Tibial nerve (tissue), 4 donors: Measurements from ENCODE around the gene HLA-DMB. TPM values are rescaled to one million over a fixed set of nuclear protein-coding genes. Genes with fewer than 3 reads are reported as not detected.

Experiments used
- DNase-seq, 2 donors: peaks; one replicate each; pipeline ENCODE4 v3.0.0-alpha.2; 2019; ENCODE audit warnings: low spot score in 2 of 2
- H3K27ac ChIP-seq, 4 donors: fragments of 200-600 bp; sonication (generic) in 3 of 4; one replicate each; pipeline ENCODE4 v1.5.1; 2017 to 2019; ENCODE audit warnings: mild to moderate bottlenecking in 1 of 4
- H3K27me3 ChIP-seq, 2 donors: fragments of 200-600 bp; sonication (generic) in 1 of 2; one replicate each; pipeline versions ENCODE4 v1.5.1 to v1.6.0; 2017 to 2019
- H3K36me3 ChIP-seq, 3 donors: fragments of 200-600 bp; sonication (generic); one replicate each; pipeline ENCODE4 v1.5.1; 2018 to 2019
- H3K4me1 ChIP-seq, 4 donors: fragments of 200-600 bp; sonication (generic) in 3 of 4; one replicate each; pipeline ENCODE4 v1.5.1; 2017 to 2019
- H3K4me3 ChIP-seq, 4 donors: fragments of 200-600 bp; sonication (generic) in 3 of 4; one replicate each; pipeline ENCODE4 v1.5.1; 2017 to 2019; ENCODE audit warnings: mild to moderate bottlenecking in 1 of 4, moderate library complexity in 1 of 4
- H3K9me3 ChIP-seq, 4 donors: fragments of 200-600 bp; sonication (generic) in 3 of 4; one replicate each; pipeline ENCODE4 v1.5.1; 2017 to 2019
- CTCF ChIP-seq, 5 experiments: fragments of 200-600 bp in 3 of 5; fragments of 450-650 bp in 2 of 5; sonication (generic) in 3 of 5; IDR thresholded peaks; one replicate each; pipeline ENCODE4 v1.5.1; 2016 to 2019; ENCODE audit warnings: antibody characterized with exemption in 5 of 5, mild to moderate bottlenecking in 3 of 5, moderate library complexity in 2 of 5
- EP300 ChIP-seq, 2 donors: sonication (generic); formaldehyde crosslinking; IDR thresholded peaks; one replicate each; pipeline ENCODE4 v1.6.1; 2017; ENCODE audit warnings: antibody characterized with exemption in 2 of 2, mild to moderate bottlenecking in 1 of 2
- POLR2A ChIP-seq, 2 donors: fragments of 450-650 bp; IDR thresholded peaks; one replicate each; pipeline ENCODE4 v1.6.1; 2017; ENCODE audit warnings: antibody characterized with exemption in 2 of 2, mild to moderate bottlenecking in 2 of 2, moderate library complexity in 2 of 2
- WGBS, 2 donors: methylation state at CpG; one replicate each; pipeline ENCODE4 v1.1.5; 2018; 5-methylcytosine and 5-hydroxymethylcytosine counted together
- total RNA-seq, 4 donors: library from RNA; depleted of rRNA; stranded (reverse); fragments of >200 nt; gene quantifications; one replicate each; pipeline ENCODE4 v1.1.0, GENCODE V29; 2016

Gene HLA-DMB
- total RNA-seq, 4 donors from 2014 or later: 15.7 to 85.0 (median 25.5) TPM

GRCh38 chr6:32968867-32969684 lies 28.2 kb upstream of the HLA-DMB start:
- H3K36me3 ChIP-seq: peaks cover 0 to 9% (median 0%) of the 10 kb centered on the region in 3 donors
- peak overlapping the region; percentile 61 to 93 (median 72) for H3K4me3 ChIP-seq
- 0% methylated on average over 35 to 39 of the region's 40 CpGs for whole genome bisulfite sequencing, 2 donors
- H3K9me3 ChIP-seq: no peaks in the 10 kb centered on the region
- DNase-seq: peak; percentile 55 to 77
- peaks cover 0 to 28% (median 20%) of the 10 kb centered on the region in 4 donors for H3K4me1 ChIP-seq
- no peaks in the 10 kb centered on the region for H3K27me3 ChIP-seq
- TF ChIP-seq CTCF (IDR thresholded peaks at IDR 0.05) (no peak), EP300 (IDR thresholded peaks at IDR 0.05) (peak in 1 of 2 donors; percentile 48), POLR2A (IDR thresholded peaks at IDR 0.05) (peak; percentile 33 to 49)
- H3K27ac ChIP-seq: peak overlapping the region; percentile 99 to 100 (median 100)

GRCh38 chr6:32968093-32968866 lies 27.5 kb upstream of the HLA-DMB start, which contains the start of gene BRD2:
Gene BRD2, plus strand, starts transcription at chr6:32968594. Its CDS starts 4,305 bp downstream, at chr6:32972899.
- Histone ChIP-seq H3K36me3 (peaks cover 0 to 9% (median 0%) of the 10 kb centered on the region in 3 donors), H3K27ac (peak within 1 kb of the TSS; percentile 99 to 100 (median 100)), H3K27me3 (no peaks in the 10 kb centered on the region), H3K4me1 (peaks cover 0 to 34% (median 21%) of the 10 kb centered on the region in 4 donors), H3K9me3 (no peaks in the 10 kb centered on the region), H3K4me3 (peak within 1 kb of the TSS; percentile 61 to 93 (median 72))
- peak; percentile 86 to 89 for DNase-seq
- TF ChIP-seq POLR2A (IDR thresholded peaks at IDR 0.05): peak; percentile 94 to 97
- TF ChIP-seq CTCF (IDR thresholded peaks at IDR 0.05): peak in 2 of 5 experiments; percentile 39 to 47
- peak; percentile 68 to 98 for TF ChIP-seq EP300 (IDR thresholded peaks at IDR 0.05)
- 0 to 1% methylated on average over 17 to 55 of the region's 62 CpGs for WGBS, 2 donors

- H3K9me3 ChIP-seq: no peaks in the 10 kb centered on the region
- peaks cover 0 to 39% (median 21%) of the 10 kb centered on the region in 4 donors for H3K4me1 ChIP-seq
- DNase-seq: peak in 1 of 2 donors; percentile 41
- H3K4me3 ChIP-seq: peak overlapping the region; percentile 61 to 93 (median 72)
- WGBS, 2 donors: 2 to 4% methylated on average over 16 of the region's 16 CpGs
- TF ChIP-seq CTCF (IDR thresholded peaks at IDR 0.05) (peak; percentile 23 to 60 (median 53)), POLR2A (IDR thresholded peaks at IDR 0.05) (no peak)
- H3K36me3 ChIP-seq: peaks cover 0 to 2% (median 0%) of the 10 kb centered on the region in 3 donors
- H3K27ac ChIP-seq: peak overlapping the region; percentile 99 to 100 (median 100)
- no peaks in the 10 kb centered on the region for H3K27me3 ChIP-seq
These were observed 26.6 kb upstream of the HLA-DMB start for GRCh38 chr6:32967151-32968091.

- no peak for DNase-seq
- Histone ChIP-seq H3K4me1 (peaks cover 0 to 43% (median 21%) of the 10 kb centered on the region in 4 donors), H3K36me3 (no peaks in the 10 kb centered on the region), H3K9me3 (no peaks in the 10 kb centered on the region), H3K27me3 (no peaks in the 10 kb centered on the region), H3K4me3 (no peak overlapping the region), H3K27ac (peak overlapping the region in 1 of 4 donors; percentile 58)
- 57 to 79% methylated on average over 5 of the region's 5 CpGs for WGBS, 2 donors
- TF ChIP-seq EP300 (IDR thresholded peaks at IDR 0.05) (no peak), CTCF (IDR thresholded peaks at IDR 0.05) (no peak), POLR2A (IDR thresholded peaks at IDR 0.05) (no peak)
These were observed 23.9 kb upstream of the HLA-DMB start for GRCh38 chr6:32964776-32965175.
